Measurements from ENCODE around the gene PAQR8.
"Not testable (repeated sequence)": the region's sequence is repeated elsewhere in the genome, so short reads cannot be mapped to it uniquely, and the experiment has no call there.

PAQR8 gene

DNA sequence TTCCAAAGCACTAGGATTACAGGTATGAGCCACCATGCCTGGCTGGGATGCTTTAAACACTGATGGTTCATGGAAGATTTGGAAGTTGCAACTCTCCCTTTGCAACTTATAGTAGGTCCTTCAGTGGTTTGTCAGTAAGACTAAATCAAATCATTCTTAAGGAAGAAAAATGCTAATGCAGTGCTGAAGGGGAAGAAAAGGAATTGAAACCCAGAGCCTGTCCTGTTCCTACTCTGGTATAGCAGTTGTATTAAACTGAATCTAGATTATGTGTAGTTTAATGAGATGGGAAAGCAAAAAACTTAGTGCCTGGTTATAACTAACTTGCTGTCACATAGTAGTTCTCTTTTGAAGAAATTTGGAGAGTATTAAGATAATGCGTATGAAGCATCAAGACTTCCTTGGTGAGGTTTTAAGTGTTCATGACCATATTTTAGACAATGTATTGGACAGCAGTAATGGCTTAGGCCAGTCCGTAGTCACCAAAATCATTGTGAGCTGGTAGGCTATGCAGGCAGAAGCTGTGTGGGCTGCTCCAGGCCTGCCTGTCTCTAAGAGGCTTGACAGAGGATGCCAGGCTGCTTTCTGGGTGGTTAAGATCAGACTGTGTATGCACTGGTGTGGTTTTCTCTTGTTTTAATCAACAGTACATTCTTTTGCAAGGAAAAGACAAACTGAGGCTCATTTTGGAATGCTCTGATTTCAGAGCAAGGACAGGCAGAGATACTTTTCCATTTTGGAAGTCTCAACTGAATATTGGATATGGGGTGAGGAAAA is 14.0 kb downstream of the PAQR8 start:
- in situ Hi-C loops (cut with MboI; ENCODE audit: low sequenced_read_pairs), result no loop called here

DNA sequence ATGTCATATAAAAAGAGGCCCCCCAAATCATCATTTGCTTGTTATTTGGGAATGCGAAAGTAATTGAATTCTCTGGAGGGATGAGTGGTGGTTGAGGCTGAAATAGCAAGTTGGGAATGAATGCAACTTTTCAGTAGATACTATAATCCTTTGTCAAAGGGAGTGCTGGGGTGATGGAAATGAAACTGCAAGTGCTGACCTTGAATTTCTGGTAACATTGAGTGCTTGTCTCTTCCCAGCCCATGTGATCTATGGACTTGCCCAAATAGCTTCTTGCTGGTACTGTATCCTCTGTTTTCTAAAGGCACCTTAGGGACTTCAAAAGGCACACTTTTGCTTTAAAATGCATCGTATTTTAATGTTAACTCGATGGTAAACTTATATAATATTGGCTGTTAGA is 14.8 kb downstream of the PAQR8 start:
- in situ Hi-C loops (cut with MboI; ENCODE audit: low sequenced_read_pairs), result no loop called here

DNA sequence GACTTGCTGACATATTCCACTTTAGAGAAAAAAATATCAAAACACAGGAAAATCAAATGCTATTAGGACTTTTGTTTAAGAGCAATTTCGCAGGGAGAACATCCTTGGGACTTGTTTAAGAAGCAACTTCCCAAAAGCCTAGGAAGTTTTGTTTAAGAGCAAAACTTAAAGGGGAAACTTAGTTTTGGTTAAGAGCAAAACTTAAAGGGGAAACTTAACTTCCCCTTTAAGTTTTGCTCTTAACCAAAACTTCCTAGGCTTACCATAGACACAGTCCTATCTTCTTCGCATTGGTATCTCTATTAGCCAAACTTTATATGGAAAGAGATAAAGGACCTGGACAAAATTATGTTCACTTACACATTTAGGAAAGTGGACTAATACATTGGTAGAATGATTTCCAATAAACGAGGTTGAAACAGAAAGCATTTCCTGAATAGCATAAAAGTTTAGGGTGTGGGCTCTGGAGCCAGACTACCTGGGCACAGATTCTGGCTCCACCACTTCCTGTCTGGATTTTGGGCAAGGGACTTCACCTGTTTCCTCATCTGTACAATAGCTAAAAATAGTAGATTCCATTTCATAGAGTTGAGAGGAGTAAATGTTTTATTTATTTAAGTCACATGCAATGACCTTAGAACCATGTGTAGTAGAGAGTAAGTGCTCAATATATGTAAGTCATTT is 15.7 kb downstream of the PAQR8 start:
- in situ Hi-C loops (cut with MboI; ENCODE audit: low sequenced_read_pairs), result no loop called here

DNA sequence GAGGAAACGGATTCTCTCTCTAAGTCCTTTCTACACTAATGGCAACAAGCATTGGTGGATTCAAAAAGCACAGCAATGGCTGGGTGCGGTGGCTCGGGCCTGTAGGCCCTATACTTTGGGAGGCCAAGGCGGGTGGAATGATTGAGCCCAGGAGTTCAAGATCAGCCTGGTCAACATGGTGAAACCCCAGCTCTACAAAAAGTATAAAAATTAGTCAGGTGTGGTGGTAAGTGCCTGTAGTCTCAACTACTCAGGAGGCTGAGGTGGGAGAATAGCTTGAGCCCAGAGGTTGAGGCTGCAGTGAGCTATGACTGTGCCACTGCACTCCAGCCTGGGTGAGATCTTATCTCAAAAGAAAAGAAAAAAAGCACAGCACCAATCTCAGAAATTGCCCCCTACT is 19.3 kb downstream of the PAQR8 start:
- in situ Hi-C loops (cut with MboI; ENCODE audit: low sequenced_read_pairs), result no loop called here

DNA sequence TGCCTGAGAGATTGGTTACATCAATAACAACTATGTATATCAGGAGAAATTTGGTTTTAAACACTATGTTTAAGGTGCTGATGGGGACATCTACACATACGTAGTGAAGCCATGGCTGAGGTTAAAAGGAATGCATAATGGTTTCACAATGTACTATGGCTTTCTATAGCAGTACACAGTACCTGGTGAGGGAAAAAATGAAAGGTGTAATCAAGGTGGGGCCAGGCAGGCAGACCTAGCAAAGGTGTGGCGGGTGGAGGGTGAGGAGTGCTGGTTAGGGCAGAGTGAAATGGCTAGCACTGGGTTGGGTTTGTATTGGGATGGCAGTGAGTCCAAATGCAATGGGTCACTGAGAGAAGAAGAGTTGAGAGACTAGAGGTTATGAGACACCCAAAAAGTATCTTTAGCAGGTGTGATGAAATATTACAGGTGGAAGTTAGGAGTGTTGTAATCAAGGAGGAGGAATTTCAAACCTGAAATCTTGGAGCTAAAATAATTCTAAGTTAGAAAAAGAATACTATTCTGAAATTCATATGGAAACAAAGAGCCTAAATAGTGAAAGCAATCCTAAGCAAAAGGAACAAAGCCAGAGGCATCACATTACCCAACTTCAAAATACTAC is 22.3 kb downstream of the PAQR8 start:
- in situ Hi-C loops (cut with MboI; ENCODE audit: low sequenced_read_pairs), result no loop called here

DNA sequence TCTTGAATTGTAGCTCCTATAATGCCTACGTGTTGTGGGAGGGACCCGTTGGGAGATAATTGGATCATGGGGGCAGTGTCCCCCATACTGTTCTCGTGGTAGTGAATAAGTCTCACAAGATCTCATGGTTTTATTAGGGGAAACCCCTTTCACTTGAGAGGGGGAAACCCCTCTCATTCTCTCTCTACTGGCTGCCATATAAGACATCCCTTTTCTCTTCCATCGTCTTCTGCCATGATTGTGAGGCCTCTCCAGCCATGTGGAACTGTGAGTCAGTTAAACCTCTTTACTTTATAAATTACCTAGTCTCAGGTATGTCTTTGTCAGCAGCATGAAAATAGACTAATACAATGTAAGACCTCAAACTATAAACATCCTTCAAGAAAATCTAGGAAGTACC is 23.1 kb downstream of the PAQR8 start:
- in situ Hi-C loops (cut with MboI; ENCODE audit: low sequenced_read_pairs), result no loop called here

DNA sequence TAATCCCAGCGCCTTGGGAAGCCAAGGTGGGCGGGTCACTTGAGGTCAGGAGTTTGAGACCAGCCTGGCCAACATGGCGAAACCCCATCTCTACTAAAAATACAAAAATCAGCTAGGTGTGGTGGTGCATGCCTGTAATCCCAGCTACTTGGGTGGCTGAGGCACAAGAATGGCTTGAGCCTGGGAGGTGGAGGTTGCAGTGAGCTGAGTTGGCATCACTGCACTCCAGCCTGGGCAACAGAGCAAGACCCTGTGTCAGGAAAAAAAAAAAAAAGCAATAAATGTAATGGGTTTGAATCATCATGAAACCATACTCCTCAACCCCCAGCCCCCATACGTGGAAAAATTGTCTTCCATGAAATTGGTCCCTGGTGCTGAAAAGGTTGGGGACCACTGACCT is 26.2 kb downstream of the PAQR8 start:
- in situ Hi-C loops (cut with MboI; ENCODE audit: low sequenced_read_pairs), result not testable (repeated sequence)

DNA sequence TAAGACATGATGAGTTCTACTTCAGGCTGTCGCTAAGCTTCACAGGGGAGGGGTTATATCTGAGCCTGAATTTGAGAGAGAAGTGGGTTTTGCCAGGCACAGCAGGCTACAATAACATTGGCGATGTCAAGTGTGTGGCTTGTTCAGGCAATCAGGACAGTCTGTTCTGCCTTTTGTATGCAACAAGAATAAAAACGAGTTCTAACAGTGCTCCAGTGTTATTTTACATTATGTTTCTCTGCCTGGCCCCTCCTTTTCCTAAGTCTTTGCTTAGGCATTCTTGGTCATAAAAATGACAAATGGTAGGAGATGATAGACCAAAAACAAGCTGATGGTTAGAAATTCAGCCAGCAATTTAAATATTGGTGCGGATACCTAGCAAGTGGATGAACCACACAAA is 26.8 kb downstream of the PAQR8 start:
- in situ Hi-C loops (cut with MboI; ENCODE audit: low sequenced_read_pairs), result no loop called here

DNA sequence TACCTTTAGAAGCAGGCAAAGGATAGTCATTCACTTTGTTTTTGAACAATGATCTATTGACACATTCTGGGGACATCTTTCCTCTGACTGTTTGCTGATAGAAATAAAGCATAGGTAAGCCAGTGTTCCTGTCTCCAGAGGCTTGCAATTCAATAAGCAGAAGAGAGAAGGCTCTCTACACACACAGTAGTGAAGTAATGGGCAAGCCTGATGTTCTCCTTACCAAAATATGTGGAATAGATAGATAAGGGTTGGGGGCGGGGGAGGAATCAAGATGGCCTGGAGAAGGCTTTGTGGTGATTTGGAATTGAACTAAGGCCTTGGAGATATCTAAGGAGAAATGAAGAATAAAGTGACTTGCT is 27.3 kb downstream of the PAQR8 start:
- in situ Hi-C loops (cut with MboI; ENCODE audit: low sequenced_read_pairs), result no loop called here

DNA sequence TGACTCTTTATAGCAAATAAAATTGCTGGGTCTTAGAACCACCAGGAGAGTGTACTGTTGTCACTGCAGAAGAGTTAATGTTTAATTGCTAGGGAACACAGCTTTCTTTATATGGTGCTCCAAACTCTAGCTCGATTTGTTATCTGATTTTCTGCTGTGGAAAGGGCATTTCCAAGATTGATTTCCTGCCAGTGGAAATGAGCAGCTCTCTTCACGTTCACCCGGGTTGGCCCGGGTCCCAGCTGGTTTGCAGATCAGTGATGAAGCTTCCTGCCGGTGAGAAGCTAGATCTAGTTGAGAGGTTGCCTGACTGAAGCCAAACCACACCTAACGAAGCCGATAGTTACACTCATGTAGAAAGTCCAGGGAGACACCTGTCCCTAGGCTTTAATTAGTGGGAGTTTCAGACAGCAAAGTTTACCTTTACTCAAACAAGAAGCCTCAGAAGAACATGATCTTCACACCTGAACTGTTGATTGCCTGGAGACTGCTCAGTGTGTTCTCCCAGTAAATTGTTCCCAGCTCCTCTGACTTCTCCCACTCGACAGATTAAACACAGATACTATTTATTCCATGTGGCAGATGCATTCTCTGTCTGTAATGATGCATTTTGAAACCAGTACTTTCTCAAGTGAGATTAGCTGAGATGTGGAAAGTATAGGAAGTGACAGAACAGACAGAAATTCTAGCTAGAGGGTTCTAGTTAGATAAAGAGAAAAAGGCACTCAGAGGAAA is 27.8 kb downstream of the PAQR8 start:
- in situ Hi-C loops (cut with MboI; ENCODE audit: low sequenced_read_pairs), result no loop called here

DNA sequence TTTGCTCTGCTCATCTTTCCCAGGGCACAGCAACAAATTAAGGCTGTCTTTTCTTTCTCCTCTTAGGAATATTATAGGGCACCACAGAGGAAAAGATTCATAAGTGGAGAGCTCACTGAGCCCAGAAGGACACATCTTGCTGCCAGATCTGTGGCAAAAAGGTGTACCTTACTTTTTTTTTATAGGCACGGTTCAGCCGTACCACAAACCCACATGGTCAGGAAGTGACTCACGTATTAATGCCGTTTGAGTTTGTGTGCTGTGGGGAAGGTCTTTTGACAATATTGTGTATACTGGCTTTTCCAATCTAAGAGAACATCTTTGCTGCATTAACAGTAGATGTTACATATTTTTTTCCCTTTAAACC is 28.4 kb downstream of the PAQR8 start:
- in situ Hi-C loops (cut with MboI; ENCODE audit: low sequenced_read_pairs), result no loop called here

DNA sequence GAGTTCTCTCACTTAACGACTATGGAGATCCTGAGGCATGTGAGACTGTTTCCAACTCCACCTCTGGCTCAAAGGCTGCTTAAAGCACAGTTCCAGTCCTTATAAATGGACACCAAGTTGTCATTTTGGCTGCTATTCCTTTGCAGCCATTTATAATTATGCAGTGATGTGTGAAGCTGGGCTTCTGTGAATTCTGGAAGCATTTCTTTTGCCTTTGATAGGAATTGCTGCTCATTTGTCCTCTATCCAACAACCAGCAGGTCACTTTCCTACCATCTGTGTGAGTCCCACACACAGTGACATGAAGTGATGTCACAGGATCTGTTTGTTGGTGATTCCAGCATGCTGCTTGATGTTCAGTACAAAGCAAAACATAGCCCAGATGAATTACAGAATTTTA is 29.6 kb downstream of the PAQR8 start:
- in situ Hi-C loops (cut with MboI; ENCODE audit: low sequenced_read_pairs), result no loop called here

DNA sequence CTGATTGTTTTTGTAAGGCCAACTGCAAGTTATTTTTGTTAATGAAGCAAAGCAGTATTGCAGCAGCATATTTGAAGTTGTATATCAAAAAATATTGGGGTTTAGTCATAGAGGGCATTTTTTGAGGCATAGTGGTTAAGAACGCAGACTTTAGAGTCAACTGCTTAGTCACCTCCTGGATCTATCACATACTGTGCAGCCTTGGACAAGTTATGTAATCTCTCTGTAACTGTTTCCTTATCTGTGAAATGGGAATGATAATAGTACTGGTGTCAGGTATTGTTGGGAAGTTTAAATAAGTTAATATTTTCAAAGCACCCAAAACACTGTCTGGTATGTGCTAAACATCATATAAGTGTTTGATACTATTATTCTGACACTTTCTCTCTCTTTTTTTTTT is 31.0 kb downstream of the PAQR8 start:
- in situ Hi-C loops (cut with MboI; ENCODE audit: low sequenced_read_pairs), result no loop called here

DNA sequence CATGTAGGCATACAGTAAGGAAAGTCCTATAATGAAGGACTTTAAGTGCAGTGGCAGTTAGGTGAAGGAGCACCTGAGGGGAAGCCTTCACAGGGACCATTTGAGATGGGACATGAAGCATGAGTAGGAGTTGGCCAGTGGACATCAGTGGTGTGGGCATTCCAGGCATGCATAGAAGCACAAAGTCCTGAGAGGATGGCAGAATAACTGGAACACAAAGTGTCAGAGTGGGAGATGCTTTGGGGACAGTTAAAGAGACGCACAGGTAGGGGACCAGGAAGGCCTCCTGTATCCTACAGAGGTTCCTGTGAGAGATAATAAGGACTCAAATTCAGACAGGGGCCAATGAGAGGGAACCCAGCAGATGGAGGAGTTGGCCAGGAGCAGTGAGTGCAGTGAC is 31.8 kb downstream of the PAQR8 start:
- in situ Hi-C loops (cut with MboI; ENCODE audit: low sequenced_read_pairs), result no loop called here

DNA sequence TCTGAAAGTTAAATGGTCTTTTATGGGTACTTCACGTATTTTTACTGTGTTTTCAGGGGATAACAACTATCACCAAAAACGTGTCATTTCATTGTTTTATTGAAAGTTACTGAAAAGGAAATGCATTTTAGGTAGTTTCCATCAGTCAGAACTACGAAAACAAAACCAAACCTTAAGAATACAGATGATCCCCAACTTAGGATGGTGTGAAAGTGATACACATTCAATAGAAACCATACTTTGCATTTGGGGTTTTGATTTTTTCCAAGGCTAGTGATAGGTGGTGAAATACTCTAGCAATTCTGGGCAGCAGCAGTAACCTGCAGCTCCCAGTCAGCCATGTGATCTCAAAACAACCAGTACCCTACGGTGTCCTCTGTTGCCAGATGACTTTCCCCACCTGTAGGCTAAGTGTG is 32.3 kb downstream of the PAQR8 start:
- in situ Hi-C loops (cut with MboI; ENCODE audit: low sequenced_read_pairs), result no loop called here

DNA sequence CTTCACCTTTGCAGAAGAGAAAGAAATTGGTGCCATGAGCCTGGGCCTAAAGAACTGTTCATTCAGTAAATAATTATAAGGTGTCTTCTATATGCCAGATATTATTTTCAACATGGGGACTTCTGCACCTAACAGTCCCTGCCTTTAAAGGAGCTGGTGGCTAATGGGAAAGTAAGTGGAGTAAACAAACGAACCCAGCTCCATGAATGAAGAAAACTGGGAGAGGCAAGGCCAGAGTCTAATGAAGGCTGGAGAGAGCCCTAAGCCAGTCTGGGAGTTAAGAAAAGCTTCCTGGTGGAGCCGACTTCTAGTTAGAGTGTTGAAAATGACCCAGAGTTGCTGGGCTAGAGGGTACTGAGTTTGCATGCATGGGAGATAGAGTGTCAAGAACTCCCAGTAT is 34.0 kb downstream of the PAQR8 start:
- in situ Hi-C loops (cut with MboI; ENCODE audit: low sequenced_read_pairs), result loop anchor here (5.0 kb wide), 1 partner anchor 109 kb away; no protein-coding TSS in a partner anchor

DNA sequence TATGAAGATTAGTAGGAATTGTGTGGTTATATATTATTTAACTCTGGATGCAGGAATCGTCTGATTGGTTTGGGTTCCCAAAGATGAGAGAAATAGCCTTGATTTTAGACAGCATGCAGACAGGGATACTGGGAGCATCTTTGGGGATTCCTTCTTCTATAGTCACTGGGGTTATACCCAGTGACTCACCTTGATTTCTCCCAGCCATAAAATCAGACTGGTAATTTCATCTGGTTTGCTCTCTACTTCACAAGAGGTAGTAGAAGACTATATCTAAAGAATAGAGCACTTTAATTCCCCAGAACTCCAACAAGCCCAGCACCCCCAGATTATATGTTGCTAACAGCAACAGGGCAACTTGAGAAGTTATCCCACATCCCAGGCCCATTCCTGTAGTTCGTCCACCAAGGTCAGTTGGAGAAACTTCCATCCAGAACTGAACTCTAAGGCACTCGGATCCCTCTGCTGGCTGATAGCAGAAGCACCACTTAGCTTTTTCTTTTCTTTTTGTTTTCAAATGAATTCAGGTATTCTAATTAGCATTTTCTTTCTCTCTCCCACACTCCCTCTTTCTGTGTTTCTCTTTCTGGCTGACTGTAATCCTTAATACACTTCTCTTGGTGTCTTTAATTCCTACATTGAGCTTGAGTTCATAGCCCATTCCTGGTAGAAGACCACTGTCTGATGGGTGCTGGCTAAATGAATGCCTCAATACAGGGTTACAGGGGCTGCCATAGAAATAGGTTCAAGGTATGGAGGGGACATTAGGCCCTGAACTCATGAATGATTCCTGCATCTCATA is 37.8 kb downstream of the PAQR8 start:
- in situ Hi-C loops (cut with MboI; ENCODE audit: low sequenced_read_pairs), result loop anchor here (5.0 kb wide), 1 partner anchor 112 kb away; no protein-coding TSS in a partner anchor

DNA sequence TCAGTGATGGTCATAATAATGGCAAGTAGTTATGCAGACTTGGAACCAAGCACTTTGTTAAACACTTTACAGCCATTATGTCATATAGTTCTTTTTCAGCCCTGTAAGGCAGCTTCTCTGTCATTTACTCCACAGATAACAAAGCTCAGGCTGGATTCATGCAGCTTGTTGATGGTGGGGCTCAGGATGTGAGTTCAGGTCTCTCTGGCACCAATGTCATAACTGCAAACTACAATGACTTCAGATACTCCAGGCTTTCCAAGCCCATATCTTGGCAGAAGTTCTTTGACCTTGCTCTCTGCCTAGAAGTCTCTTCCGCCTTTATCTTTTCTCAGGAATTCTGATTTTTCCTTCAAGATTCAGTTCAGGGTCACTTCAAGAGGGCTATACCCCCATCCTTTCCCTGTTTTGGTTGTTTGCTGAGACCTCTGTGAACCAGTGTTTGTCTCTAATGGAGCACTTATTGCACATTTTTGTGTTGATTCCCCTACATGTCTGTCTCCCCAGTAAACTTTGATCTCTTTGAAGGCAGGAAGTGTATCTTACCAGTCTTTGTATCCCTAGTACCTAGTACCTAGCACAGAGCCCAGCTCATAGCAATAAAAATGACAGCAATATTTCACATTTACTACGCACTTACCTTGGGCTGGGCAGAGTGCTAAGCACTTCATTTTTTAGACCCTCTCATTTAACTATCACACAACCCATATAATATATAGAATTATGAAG is 38.5 kb downstream of the PAQR8 start:
- in situ Hi-C loops (cut with MboI; ENCODE audit: low sequenced_read_pairs), result no loop called here

DNA sequence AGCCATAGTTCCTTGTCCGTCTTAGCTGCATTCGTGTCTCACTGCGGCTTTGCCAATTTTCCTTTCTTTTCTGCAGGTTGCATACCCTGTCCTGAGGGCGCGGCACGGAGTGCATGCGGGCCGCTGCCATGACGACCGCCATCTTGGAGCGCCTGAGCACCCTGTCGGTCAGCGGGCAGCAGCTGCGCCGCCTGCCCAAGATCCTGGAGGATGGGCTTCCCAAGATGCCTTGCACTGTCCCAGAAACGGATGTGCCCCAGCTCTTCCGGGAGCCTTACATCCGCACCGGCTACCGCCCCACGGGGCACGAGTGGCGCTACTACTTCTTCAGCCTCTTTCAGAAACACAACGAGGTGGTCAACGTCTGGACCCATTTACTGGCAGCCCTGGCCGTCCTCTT is 41.1 kb downstream of the PAQR8 start:
- in situ Hi-C loops (cut with MboI; ENCODE audit: low sequenced_read_pairs), result no loop called here

DNA sequence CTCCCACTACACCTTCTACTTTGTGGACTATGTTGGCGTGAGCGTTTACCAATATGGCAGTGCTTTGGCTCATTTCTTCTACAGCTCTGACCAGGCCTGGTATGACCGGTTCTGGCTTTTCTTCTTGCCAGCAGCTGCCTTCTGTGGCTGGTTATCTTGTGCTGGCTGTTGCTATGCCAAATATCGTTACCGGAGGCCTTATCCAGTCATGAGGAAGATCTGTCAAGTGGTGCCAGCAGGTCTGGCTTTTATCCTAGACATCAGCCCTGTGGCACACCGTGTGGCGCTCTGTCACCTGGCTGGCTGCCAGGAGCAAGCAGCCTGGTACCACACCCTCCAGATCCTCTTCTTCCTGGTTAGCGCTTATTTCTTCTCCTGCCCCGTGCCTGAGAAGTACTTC is 41.7 kb downstream of the PAQR8 start:
- in situ Hi-C loops (cut with MboI; ENCODE audit: low sequenced_read_pairs), result no loop called here
